Osteocyte (in vitro differentiated cells): Measurements from ENCODE around the gene GPR21. TPM values are rescaled to one million over a fixed set of nuclear protein-coding genes. Genes with fewer than 3 reads are reported as not detected.

Experiments used
- DNase-seq: peaks from one replicate; pipeline ENCODE4 v3.0.0; 2021; ENCODE audit warnings: mixed read lengths; ENCODE audit not compliant: unreplicated experiment; ENCODE audit errors: extremely low spot score
- H3K27ac Mint-ChIP-seq: one replicate; pipeline ENCODE4 v1.8.0; 2021; ENCODE audit warnings: mild to moderate bottlenecking, mixed read lengths; ENCODE audit not compliant: unreplicated experiment
- H3K27me3 Mint-ChIP-seq: one replicate; pipeline ENCODE4 v1.8.0; 2021; ENCODE audit warnings: mixed read lengths; ENCODE audit not compliant: unreplicated experiment
- H3K36me3 Mint-ChIP-seq: one replicate; pipeline ENCODE4 v1.8.0; 2021; ENCODE audit warnings: mixed read lengths; ENCODE audit not compliant: unreplicated experiment
- H3K4me1 Mint-ChIP-seq: one replicate; pipeline ENCODE4 v1.8.0; 2021; ENCODE audit warnings: mixed read lengths; ENCODE audit not compliant: unreplicated experiment
- H3K4me3 Mint-ChIP-seq: one replicate; pipeline ENCODE4 v1.8.0; 2021; ENCODE audit warnings: mild to moderate bottlenecking, moderate library complexity, mixed read lengths; ENCODE audit not compliant: unreplicated experiment
- H3K9me3 Mint-ChIP-seq: one replicate; pipeline ENCODE4 v1.8.0; 2021; ENCODE audit warnings: mixed read lengths; ENCODE audit not compliant: unreplicated experiment
- CTCF ChIP-seq: fragments of 200-600 bp; sonication (generic); IDR thresholded peaks from 2 replicates; pipeline ENCODE4 v1.5.0; 2021; ENCODE audit warnings: antibody characterized with exemption, mild to moderate bottlenecking, moderate library complexity
- total RNA-seq: library from RNA; stranded (reverse); gene quantifications from 2 replicates; pipeline ENCODE4 v1.2.1, GENCODE V29; 2021

GPR21 gene
- total RNA-seq, 1 donor from 2014 or later = 3.4 TPM

DNA sequence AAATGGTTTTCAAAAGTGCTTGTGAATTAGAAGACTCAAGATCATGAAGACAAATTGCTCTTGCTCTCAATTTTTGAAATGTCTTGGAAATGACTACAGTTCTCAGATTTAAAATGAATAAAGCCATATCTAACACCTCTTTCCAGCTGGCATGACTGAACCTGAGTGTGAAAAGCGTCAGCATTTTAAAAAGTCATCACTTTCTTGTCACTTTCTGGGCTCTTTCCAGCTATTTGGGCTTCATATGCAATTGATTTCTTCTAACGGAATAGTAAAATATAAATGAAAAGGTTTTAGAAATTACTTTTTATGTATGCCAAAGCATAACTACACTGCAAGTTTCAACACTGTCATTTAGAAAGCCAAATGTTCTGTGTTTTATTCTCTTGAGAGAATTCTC, 2.3 kb downstream of the GPR21 start:
- no peak for DNase-seq
- peak overlapping the region; percentile 97 for H3K27ac Mint-ChIP-seq
- peaks cover 13% of the 10 kb centered on the region for H3K36me3 Mint-ChIP-seq
- H3K4me1 Mint-ChIP-seq = peaks cover 85% of the 10 kb centered on the region
- H3K9me3 Mint-ChIP-seq = no peaks in the 10 kb centered on the region
- H3K4me3 Mint-ChIP-seq = peak overlapping the region; percentile 81
- no peaks in the 10 kb centered on the region for H3K27me3 Mint-ChIP-seq
- TF ChIP-seq CTCF = no peak

- H3K36me3 Mint-ChIP-seq = peaks cover 8% of the 10 kb centered on the region
- peak overlapping the region; percentile 97 for H3K27ac Mint-ChIP-seq
- no peak for DNase-seq
- no peak for TF ChIP-seq CTCF
- no peaks in the 10 kb centered on the region for H3K9me3 Mint-ChIP-seq
- peak overlapping the region; percentile 81 for H3K4me3 Mint-ChIP-seq
- peaks cover 89% of the 10 kb centered on the region for H3K4me1 Mint-ChIP-seq
- no peaks in the 10 kb centered on the region for H3K27me3 Mint-ChIP-seq
Observed at GRCh38 chr9:123036893-123037545, 3.6 kb downstream of the GPR21 start.

GRCh38 chr9:123039617-123040219, 6.3 kb downstream of the GPR21 start:
- no peak for TF ChIP-seq CTCF
- Mint-ChIP-seq H3K27me3 (no peaks in the 10 kb centered on the region), H3K36me3 (peaks cover 20% of the 10 kb centered on the region), H3K4me1 (peaks cover 90% of the 10 kb centered on the region), H3K9me3 (peaks cover 6% of the 10 kb centered on the region), H3K4me3 (no peak overlapping the region), H3K27ac (peak overlapping the region; percentile 83)
- DNase-seq = no peak

GRCh38 chr9:123040801-123041200, 7.3 kb downstream of the GPR21 start:
- H3K36me3 Mint-ChIP-seq = peaks cover 15% of the 10 kb centered on the region

More at GRCh38 chr9:123040801-123041200, 7.3 kb downstream of the GPR21 start:
- Mint-ChIP-seq H3K4me1 (peaks cover 90% of the 10 kb centered on the region), H3K4me3 (no peak overlapping the region), H3K9me3 (peaks cover 6% of the 10 kb centered on the region), H3K27ac (peak overlapping the region; percentile 83), H3K27me3 (no peaks in the 10 kb centered on the region)
- no peak for DNase-seq
- TF ChIP-seq CTCF = no peak
